ENCODE measurements around the gene KLF8. TPM values are rescaled to one million over a fixed set of nuclear protein-coding genes. Genes with fewer than 3 reads are reported as not detected.

KLF8 gene
- total RNA-seq, 5 donors from 2014 or later (not counting 1 experiment from before 2014, with no cell fraction given): 4.2 to 6.4 (median 4.3) TPM

- Histone ChIP-seq H3K4me3 (ENCODE audit: control insufficient read depth in 1 of 2, extremely low read depth in 1 of 2, low read length in 1 of 2) (no peak overlapping the region), H3K27me3 (replicated peaks in 1 of 2; ENCODE audit: control insufficient read depth in 2 of 2, extremely low read depth in 1 of 2, insufficient read depth in 2 of 2, low read length in 1 of 2) (no peaks in the 10 kb centered on the region), H3K4me1 (ENCODE audit: control insufficient read depth in 1 of 2, extremely low read depth in 1 of 2, insufficient read depth in 2 of 2, low read length in 2 of 2) (no peaks in the 10 kb centered on the region), H3K9me3 (no peaks in the 10 kb centered on the region), H3K36me3 (ENCODE audit: control insufficient read depth in 2 of 2, extremely low read depth in 1 of 2, insufficient read depth in 1 of 2, low read length in 1 of 2) (no peaks in the 10 kb centered on the region), H3K27ac (ENCODE audit: low read length) (no peak overlapping the region)
- POLR2A ChIA-PET: no interaction called here
- CTCF ChIA-PET: interaction anchor here in 1 of 2 donors (0.6 to 6.0 kb wide), 2 partner anchors 444 to 697 kb away, joined by 3 to 128 read pairs; partner anchors contain the start of gene NBDY
- H3K36me3 Mint-ChIP-seq: no peaks in the 10 kb centered on the region
- no peaks in the 10 kb centered on the region for H3K9me3 Mint-ChIP-seq
- H3K4me1 Mint-ChIP-seq: peaks cover 0 to 10% (median 8%) of the 10 kb centered on the region in 3 donors
- WGBS (ENCODE audit: insufficient coverage): 97% methylated on average over 4 of the region's 13 CpGs
- H3K27ac Mint-ChIP-seq: peak overlapping the region in 1 of 2 donors; percentile 49
- DNase-seq (no peak), ATAC-seq (replicated peaks in 1 of 4) (no peak)
- H3K4me3 Mint-ChIP-seq: no peak overlapping the region
- peaks cover 0 to 7% of the 10 kb centered on the region in 2 donors for H3K27me3 Mint-ChIP-seq
Measured at GRCh38 chrX:56284269-56284668, 52.1 kb downstream of the KLF8 start.

GRCh38 chrX:56288608-56289007 lies 56.5 kb downstream of the KLF8 start:
- no peaks in the 10 kb centered on the region for H3K4me1 ChIP-seq (ENCODE audit: control insufficient read depth in 1 of 2, extremely low read depth in 1 of 2, insufficient read depth in 2 of 2, low read length in 2 of 2)
- POLR2A ChIA-PET: no interaction called here
- Mint-ChIP-seq H3K4me1 (no peaks in the 10 kb centered on the region), H3K27me3 (peaks cover 0 to 6% of the 10 kb centered on the region in 2 donors), H3K36me3 (peaks cover 3% of the 10 kb centered on the region), H3K4me3 (no peak overlapping the region), H3K27ac (no peak overlapping the region), H3K9me3 (peaks cover 0 to 5% (median 0%) of the 10 kb centered on the region in 3 donors)
- no peaks in the 10 kb centered on the region for H3K27me3 ChIP-seq (replicated peaks in 1 of 2; ENCODE audit: control insufficient read depth in 2 of 2, extremely low read depth in 1 of 2, insufficient read depth in 2 of 2, low read length in 1 of 2)
- H3K27ac ChIP-seq (ENCODE audit: low read length): no peak overlapping the region
- WGBS (ENCODE audit: insufficient coverage): no CpG with 5 or more reads among the region's 2 CpGs
- H3K4me3 ChIP-seq (ENCODE audit: control insufficient read depth in 1 of 2, extremely low read depth in 1 of 2, low read length in 1 of 2): no peak overlapping the region
- no peaks in the 10 kb centered on the region for H3K36me3 ChIP-seq (ENCODE audit: control insufficient read depth in 2 of 2, extremely low read depth in 1 of 2, insufficient read depth in 1 of 2, low read length in 1 of 2)
- no peaks in the 10 kb centered on the region for H3K9me3 ChIP-seq
- CTCF ChIA-PET: no interaction called here
- ATAC-seq (replicated peaks in 1 of 4): no peak
- DNase-seq: no peak

- no peak overlapping the region for H3K4me3 Mint-ChIP-seq
- ChIA-PET CTCF (no interaction called here), POLR2A (interaction anchor here in 1 of 2 donors (0.6 kb wide), 1 partner anchor 23 kb away, joined by 9 read pairs; no protein-coding TSS in a partner anchor)
- H3K27ac ChIP-seq (ENCODE audit: low read length): no peak overlapping the region
- H3K4me1 Mint-ChIP-seq: no peaks in the 10 kb centered on the region
- H3K27ac Mint-ChIP-seq: no peak overlapping the region
- H3K4me1 ChIP-seq (ENCODE audit: control insufficient read depth in 1 of 2, extremely low read depth in 1 of 2, insufficient read depth in 2 of 2, low read length in 2 of 2): no peaks in the 10 kb centered on the region
- no peak overlapping the region for H3K4me3 ChIP-seq (ENCODE audit: control insufficient read depth in 1 of 2, extremely low read depth in 1 of 2, low read length in 1 of 2)
- no peaks in the 10 kb centered on the region for H3K36me3 ChIP-seq (ENCODE audit: control insufficient read depth in 2 of 2, extremely low read depth in 1 of 2, insufficient read depth in 1 of 2, low read length in 1 of 2)
- ATAC-seq (replicated peaks in 1 of 4) (no peak), DNase-seq (no peak)
- no CpG with 5 or more reads among the region's 1 CpG for WGBS (ENCODE audit: insufficient coverage)
- no peaks in the 10 kb centered on the region for H3K9me3 ChIP-seq
- no peaks in the 10 kb centered on the region for H3K27me3 ChIP-seq (replicated peaks in 1 of 2; ENCODE audit: control insufficient read depth in 2 of 2, extremely low read depth in 1 of 2, insufficient read depth in 2 of 2, low read length in 1 of 2)
- H3K36me3 Mint-ChIP-seq: peaks cover 3% of the 10 kb centered on the region
- peaks cover 0 to 8% of the 10 kb centered on the region in 2 donors for H3K27me3 Mint-ChIP-seq
- H3K9me3 Mint-ChIP-seq: peaks cover 0 to 5% (median 0%) of the 10 kb centered on the region in 3 donors
Measured at GRCh38 chrX:56289449-56289848, 57.3 kb downstream of the KLF8 start.

- no peak overlapping the region for H3K4me3 Mint-ChIP-seq
- ATAC-seq (replicated peaks in 1 of 4): no peak
- Histone ChIP-seq H3K4me1 (ENCODE audit: control insufficient read depth in 1 of 2, extremely low read depth in 1 of 2, insufficient read depth in 2 of 2, low read length in 2 of 2) (no peaks in the 10 kb centered on the region), H3K9me3 (no peaks in the 10 kb centered on the region), H3K36me3 (ENCODE audit: control insufficient read depth in 2 of 2, extremely low read depth in 1 of 2, insufficient read depth in 1 of 2, low read length in 1 of 2) (no peaks in the 10 kb centered on the region), H3K27me3 (replicated peaks in 1 of 2; ENCODE audit: control insufficient read depth in 2 of 2, extremely low read depth in 1 of 2, insufficient read depth in 2 of 2, low read length in 1 of 2) (no peaks in the 10 kb centered on the region), H3K4me3 (ENCODE audit: control insufficient read depth in 1 of 2, extremely low read depth in 1 of 2, low read length in 1 of 2) (no peak overlapping the region), H3K27ac (ENCODE audit: low read length) (no peak overlapping the region)
- peaks cover 0 to 6% (median 2%) of the 10 kb centered on the region in 3 donors for H3K4me1 Mint-ChIP-seq
- H3K27ac Mint-ChIP-seq: no peak overlapping the region
- peaks cover 0 to 10% (median 0%) of the 10 kb centered on the region in 3 donors for H3K9me3 Mint-ChIP-seq
- no CpG with 5 or more reads among the region's 1 CpG for WGBS (ENCODE audit: insufficient coverage)
- peaks cover 0 to 28% of the 10 kb centered on the region in 2 donors for H3K27me3 Mint-ChIP-seq
- no peak for DNase-seq
- H3K36me3 Mint-ChIP-seq: peaks cover 3% of the 10 kb centered on the region
- ChIA-PET CTCF (no interaction called here), POLR2A (no interaction called here)
Measured at GRCh38 chrX:56308726-56309125, 76.6 kb downstream of the KLF8 start.

- no CpG with 5 or more reads among the region's 4 CpGs for WGBS (ENCODE audit: insufficient coverage)
- no peaks in the 10 kb centered on the region for H3K36me3 ChIP-seq (ENCODE audit: control insufficient read depth in 2 of 2, extremely low read depth in 1 of 2, insufficient read depth in 1 of 2, low read length in 1 of 2)
- Mint-ChIP-seq H3K36me3 (peaks cover 3% of the 10 kb centered on the region), H3K9me3 (peaks cover 0 to 10% (median 0%) of the 10 kb centered on the region in 3 donors), H3K27me3 (peaks cover 0 to 28% of the 10 kb centered on the region in 2 donors), H3K4me1 (peaks cover 6 to 13% (median 9%) of the 10 kb centered on the region in 3 donors), H3K27ac (no peak overlapping the region), H3K4me3 (no peak overlapping the region)
- H3K27ac ChIP-seq (ENCODE audit: low read length): no peak overlapping the region
- no peaks in the 10 kb centered on the region for H3K27me3 ChIP-seq (replicated peaks in 1 of 2; ENCODE audit: control insufficient read depth in 2 of 2, extremely low read depth in 1 of 2, insufficient read depth in 2 of 2, low read length in 1 of 2)
- H3K4me1 ChIP-seq (ENCODE audit: control insufficient read depth in 1 of 2, extremely low read depth in 1 of 2, insufficient read depth in 2 of 2, low read length in 2 of 2): no peaks in the 10 kb centered on the region
- no peak for ATAC-seq (replicated peaks in 1 of 4)
- ChIA-PET POLR2A (no interaction called here), CTCF (no interaction called here)
- DNase-seq: no peak
- no peak overlapping the region for H3K4me3 ChIP-seq (ENCODE audit: control insufficient read depth in 1 of 2, extremely low read depth in 1 of 2, low read length in 1 of 2)
- no peaks in the 10 kb centered on the region for H3K9me3 ChIP-seq
Measured at GRCh38 chrX:56309881-56310280, 77.7 kb downstream of the KLF8 start.

GRCh38 chrX:56310581-56310980 lies 78.4 kb downstream of the KLF8 start:
- peaks cover 0 to 28% of the 10 kb centered on the region in 2 donors for H3K27me3 Mint-ChIP-seq
- H3K27ac Mint-ChIP-seq: no peak overlapping the region
- Histone ChIP-seq H3K36me3 (ENCODE audit: control insufficient read depth in 2 of 2, extremely low read depth in 1 of 2, insufficient read depth in 1 of 2, low read length in 1 of 2) (no peaks in the 10 kb centered on the region), H3K9me3 (no peaks in the 10 kb centered on the region), H3K27me3 (replicated peaks in 1 of 2; ENCODE audit: control insufficient read depth in 2 of 2, extremely low read depth in 1 of 2, insufficient read depth in 2 of 2, low read length in 1 of 2) (no peaks in the 10 kb centered on the region), H3K4me1 (ENCODE audit: control insufficient read depth in 1 of 2, extremely low read depth in 1 of 2, insufficient read depth in 2 of 2, low read length in 2 of 2) (no peaks in the 10 kb centered on the region), H3K27ac (ENCODE audit: low read length) (no peak overlapping the region), H3K4me3 (ENCODE audit: control insufficient read depth in 1 of 2, extremely low read depth in 1 of 2, low read length in 1 of 2) (no peak overlapping the region)
- DNase-seq: no peak
- H3K36me3 Mint-ChIP-seq: peaks cover 3% of the 10 kb centered on the region
- WGBS (ENCODE audit: insufficient coverage): 83% methylated on average over 1 of the region's 2 CpGs
- ChIA-PET POLR2A (no interaction called here), CTCF (no interaction called here)
- H3K9me3 Mint-ChIP-seq: peaks cover 0 to 10% (median 0%) of the 10 kb centered on the region in 3 donors
- H3K4me1 Mint-ChIP-seq: peaks cover 6 to 13% (median 9%) of the 10 kb centered on the region in 3 donors
- no peak overlapping the region for H3K4me3 Mint-ChIP-seq
- ATAC-seq (replicated peaks in 1 of 4): no peak

GRCh38 chrX:56313308-56313707 lies 81.2 kb downstream of the KLF8 start:
- Histone ChIP-seq H3K4me1 (ENCODE audit: control insufficient read depth in 1 of 2, extremely low read depth in 1 of 2, insufficient read depth in 2 of 2, low read length in 2 of 2) (no peaks in the 10 kb centered on the region), H3K9me3 (no peaks in the 10 kb centered on the region), H3K27ac (ENCODE audit: low read length) (no peak overlapping the region), H3K4me3 (ENCODE audit: control insufficient read depth in 1 of 2, extremely low read depth in 1 of 2, low read length in 1 of 2) (no peak overlapping the region), H3K36me3 (ENCODE audit: control insufficient read depth in 2 of 2, extremely low read depth in 1 of 2, insufficient read depth in 1 of 2, low read length in 1 of 2) (no peaks in the 10 kb centered on the region), H3K27me3 (replicated peaks in 1 of 2; ENCODE audit: control insufficient read depth in 2 of 2, extremely low read depth in 1 of 2, insufficient read depth in 2 of 2, low read length in 1 of 2) (no peaks in the 10 kb centered on the region)
- ChIA-PET CTCF (no interaction called here), POLR2A (no interaction called here)
- no CpG with 5 or more reads among the region's 3 CpGs for WGBS (ENCODE audit: insufficient coverage)
- Mint-ChIP-seq H3K4me1 (peaks cover 6 to 13% (median 10%) of the 10 kb centered on the region in 3 donors), H3K27me3 (peaks cover 0 to 34% of the 10 kb centered on the region in 2 donors), H3K36me3 (no peaks in the 10 kb centered on the region), H3K4me3 (no peak overlapping the region), H3K9me3 (peaks cover 0 to 5% (median 0%) of the 10 kb centered on the region in 3 donors), H3K27ac (no peak overlapping the region)
- no peak for DNase-seq
- no peak for ATAC-seq (replicated peaks in 1 of 4)

Data from T-cell (primary cell).